ENCODE data around the gene CPTP.

Gene CPTP

GRCh38 chr1:1361982-1362423 lies 37.4 kb downstream of the CPTP start:
- H3K9ac ChIP-seq (ENCODE audit: low read length), result no peak overlapping the region
- H3K79me2 ChIP-seq (ENCODE audit: insufficient read depth, low read length), result no peaks in the 10 kb centered on the region

GRCh38 chr1:1364266-1364665 lies 39.7 kb downstream of the CPTP start:
- no peaks in the 10 kb centered on the region for H3K36me3 ChIP-seq (ENCODE audit: low read length)
- no peaks in the 10 kb centered on the region for H3K9me2 ChIP-seq (replicated peaks; ENCODE audit: insufficient read depth, low read length)
- H3K27ac ChIP-seq (ENCODE audit: low read depth, low read length), result no peak overlapping the region
- TF ChIP-seq CTCF (IDR thresholded peaks at IDR 0.05; ENCODE audit: insufficient read depth, low read length, poor library complexity, severe bottlenecking), result no peak
- H3K9me3 ChIP-seq (ENCODE audit: insufficient read depth, low read length), result peaks cover 16% of the 10 kb centered on the region; the same call in 1 of the 2 replicates
- no peak overlapping the region for H3K4me3 ChIP-seq (ENCODE audit: insufficient read depth, low read length, poor library complexity, severe bottlenecking)
- H3K9ac ChIP-seq (ENCODE audit: low read length), result no peak overlapping the region
- H4K20me1 ChIP-seq (ENCODE audit: low read depth, low read length), result no peaks in the 10 kb centered on the region
- no peak overlapping the region for H2AFZ ChIP-seq (ENCODE audit: low read depth, low read length, severe bottlenecking)
- no peaks in the 10 kb centered on the region for H3K27me3 ChIP-seq (ENCODE audit: low read length)
- H3K4me2 ChIP-seq (ENCODE audit: low read depth, low read length, poor library complexity, severe bottlenecking), result no peak overlapping the region
- no peaks in the 10 kb centered on the region for H3F3A ChIP-seq (ENCODE audit: insufficient read depth)
- H3K79me2 ChIP-seq (ENCODE audit: insufficient read depth, low read length), result no peaks in the 10 kb centered on the region

More at GRCh38 chr1:1361982-1362423, 37.4 kb downstream of the CPTP start:
- Histone ChIP-seq H2AFZ (ENCODE audit: low read depth, low read length, severe bottlenecking) (no peak overlapping the region), H3K4me2 (ENCODE audit: low read depth, low read length, poor library complexity, severe bottlenecking) (no peak overlapping the region), H3K9me2 (replicated peaks; ENCODE audit: insufficient read depth, low read length) (no peaks in the 10 kb centered on the region), H3K27ac (ENCODE audit: low read depth, low read length) (no peak overlapping the region), H3K9me3 (ENCODE audit: insufficient read depth, low read length) (peaks cover 12% of the 10 kb centered on the region; the same call in 1 of the 2 replicates), H3K27me3 (ENCODE audit: low read length) (no peaks in the 10 kb centered on the region), H3K4me3 (ENCODE audit: insufficient read depth, low read length, poor library complexity, severe bottlenecking) (no peak overlapping the region), H3K36me3 (ENCODE audit: low read length) (no peaks in the 10 kb centered on the region), H3F3A (ENCODE audit: insufficient read depth) (no peaks in the 10 kb centered on the region), H4K20me1 (ENCODE audit: low read depth, low read length) (no peaks in the 10 kb centered on the region)
- no peak for TF ChIP-seq EZH2phosphoT487 (conservative IDR thresholded peaks at IDR 0.05; ENCODE audit: low read length)
- TF ChIP-seq CTCF (IDR thresholded peaks at IDR 0.05; ENCODE audit: insufficient read depth, low read length, poor library complexity, severe bottlenecking), result no peak

- Histone ChIP-seq H3K9me2 (replicated peaks; ENCODE audit: insufficient read depth, low read length) (no peaks in the 10 kb centered on the region), H3K9me3 (ENCODE audit: insufficient read depth, low read length) (peaks cover 16% of the 10 kb centered on the region; the same call in 1 of the 2 replicates), H3K4me3 (ENCODE audit: insufficient read depth, low read length, poor library complexity, severe bottlenecking) (no peak overlapping the region), H3K4me2 (ENCODE audit: low read depth, low read length, poor library complexity, severe bottlenecking) (no peak overlapping the region), H3F3A (ENCODE audit: insufficient read depth) (no peaks in the 10 kb centered on the region), H3K36me3 (ENCODE audit: low read length) (no peaks in the 10 kb centered on the region), H3K27ac (ENCODE audit: low read depth, low read length) (no peak overlapping the region), H3K9ac (ENCODE audit: low read length) (no peak overlapping the region), H4K20me1 (ENCODE audit: low read depth, low read length) (no peaks in the 10 kb centered on the region), H2AFZ (ENCODE audit: low read depth, low read length, severe bottlenecking) (no peak overlapping the region), H3K27me3 (ENCODE audit: low read length) (no peaks in the 10 kb centered on the region), H3K79me2 (ENCODE audit: insufficient read depth, low read length) (no peaks in the 10 kb centered on the region)
- no peak for TF ChIP-seq CTCF (IDR thresholded peaks at IDR 0.05; ENCODE audit: insufficient read depth, low read length, poor library complexity, severe bottlenecking)
- no peak for TF ChIP-seq EZH2phosphoT487 (conservative IDR thresholded peaks at IDR 0.05; ENCODE audit: low read length)
Measured at GRCh38 chr1:1365875-1366698, 41.5 kb downstream of the CPTP start.
